K562 (cell line): Measurements from ENCODE around the gene TMEM273. TPM values are rescaled to one million over a fixed set of nuclear protein-coding genes. Genes with fewer than 3 reads are reported as not detected.
A peak's percentile ranks its signal among the peaks of the same experiment; 100 is the strongest.

ENCODE experiments used
- ATAC-seq: fragments of 200-7000 bp; cut with Tn5 transposase; 3 replicates; pipeline ENCODE4 v1.9.1; 2020; ENCODE audit warnings: moderate library complexity
- BruUV-seq: library from RNA; stranded (reverse); fragments of 400-500 nt; replicated peaks from 2 replicates; lab custom pipeline; 2021; lab: Mats Ljungman, UMichigan
- CTCF ChIA-PET: fragments of 300-600 bp; formaldehyde crosslinking; extraction: SDS; loops from one replicate; lab custom pipeline; 2021; ENCODE audit warnings: low intra/inter-chr PET ratio; lab: Yijun Ruan, JAX
- POLR2A ChIA-PET: fragments of 300-600, 350-650 bp; sonication (Branson Sonifier 250); formaldehyde crosslinking; extraction: SDS; loops from one replicate; lab custom pipeline; 2021; ENCODE audit warnings: antibody characterized with exemption, inconsistent platforms; lab: Yijun Ruan, JAX
- DNase-seq, 4 experiments: peaks; one replicate each; pipeline versions ENCODE4 v3.0.0 to v3.0.0-alpha.2; 2011 to 2018; ENCODE audit warnings: low spot score in 3 of 4, mixed read lengths in 3 of 4; ENCODE audit errors: extremely low read depth in 1 of 4
- FAIRE-seq: peaks from 2 replicates; lab custom pipeline; 2011; peaks lifted over from hg19 to GRCh38; lab: Jason Lieb, UNC
- H2AFZ ChIP-seq: 2 replicates; pipeline ENCODE4 v1.6.0; 2011; ENCODE audit warnings: low read depth, low read length, control low read depth, inconsistent platforms
- H3K27ac ChIP-seq: fragments of 200-600 bp; 3 replicates; pipeline ENCODE4 v1.8.0; 2011; ENCODE audit warnings: low read depth, mild to moderate bottlenecking, control low read depth, inconsistent platforms, low read length, moderate library complexity, mixed read lengths; ENCODE audit errors: extremely low read depth
- H3K27me3 ChIP-seq, 2 experiments: fragments of 300-600 bp in 1 of 2; 2 replicates in 1 of 2; 3 replicates in 1 of 2; pipeline versions ENCODE4 v1.6.0 to v1.8.0; 2011; ENCODE audit warnings: inconsistent platforms in 2 of 2, low read length in 2 of 2, mild to moderate bottlenecking in 1 of 2, mixed read lengths in 1 of 2, moderate library complexity in 1 of 2; ENCODE audit not compliant: control insufficient read depth in 2 of 2, insufficient read depth in 2 of 2
- H3K36me3 ChIP-seq: fragments of 300-600 bp; 3 replicates; pipeline ENCODE4 v1.8.0; 2011; ENCODE audit warnings: mild to moderate bottlenecking, low read length, inconsistent platforms; ENCODE audit not compliant: control insufficient read depth, insufficient read depth
- H3K4me1 ChIP-seq, 2 experiments: fragments of 200-600 bp in 1 of 2; replicated peaks in 1 of 2; 2 replicates in 1 of 2; 3 replicates in 1 of 2; pipeline versions ENCODE4 v1.5.1 to v1.8.0; 2011; ENCODE audit warnings: inconsistent platforms in 2 of 2, low read length in 2 of 2, mild to moderate bottlenecking in 1 of 2, mixed read lengths in 1 of 2, moderate library complexity in 1 of 2; ENCODE audit not compliant: control insufficient read depth in 2 of 2, insufficient read depth in 2 of 2
- H3K4me2 ChIP-seq: 2 replicates; pipeline ENCODE4 v1.6.1; 2011; ENCODE audit warnings: low read length, control low read depth, inconsistent platforms, mixed read lengths; ENCODE audit not compliant: insufficient read depth
- H3K4me3 ChIP-seq: fragments of 200-600 bp; sonication (generic), shearing (Covaris generic); 2 replicates; pipeline ENCODE4 v1.5.1; 2016; ENCODE audit warnings: control low read depth, inconsistent platforms
- H3K79me2 ChIP-seq: fragments of 200-600 bp; 3 replicates; pipeline ENCODE4 v1.8.0; 2011; ENCODE audit warnings: low read length, inconsistent platforms; ENCODE audit not compliant: control insufficient read depth, insufficient read depth
- H3K9ac ChIP-seq, 2 experiments: 2 replicates each; pipeline versions ENCODE4 v1.6.0 to v1.6.1; 2011; ENCODE audit warnings: low read depth in 2 of 2, low read length in 2 of 2, control low read depth in 1 of 2, inconsistent platforms in 1 of 2, mild to moderate bottlenecking in 1 of 2, mixed read lengths in 1 of 2; ENCODE audit not compliant: insufficient read depth in 1 of 2
- H3K9me1 ChIP-seq: one replicate; pipeline ENCODE4 v1.6.0; 2011; ENCODE audit warnings: inconsistent platforms, mild to moderate bottlenecking, low read length, moderate library complexity; ENCODE audit not compliant: control insufficient read depth, insufficient read depth
- H3K9me3 ChIP-seq: replicated peaks from 2 replicates; pipeline ENCODE4 v1.5.1; 2011; ENCODE audit warnings: low read depth, low read length, inconsistent platforms; ENCODE audit not compliant: control insufficient read depth, insufficient read depth
- H4K20me1 ChIP-seq: replicated peaks from 2 replicates; pipeline ENCODE4 v1.6.1; 2011; ENCODE audit warnings: low read length, inconsistent platforms, mixed read lengths; ENCODE audit not compliant: control insufficient read depth, insufficient read depth
- COPS2 ChIP-seq: fragments of 450-650 bp; conservative IDR thresholded peaks from 2 replicates; pipeline ENCODE4 v1.6.1; 2016; ENCODE audit warnings: mild to moderate bottlenecking, moderate library complexity
- HMG20B ChIP-seq: fragments of 250-450 bp; sonication (Bioruptor Pico); IDR thresholded peaks from 2 replicates; pipeline ENCODE4 v1.5.0; 2021; ENCODE audit warnings: mild to moderate bottlenecking
- NR2C1 ChIP-seq, 2 experiments: fragments of 450-650 bp; IDR thresholded peaks; 2 replicates each; pipeline ENCODE4 v1.6.1; 2017; ENCODE audit warnings: mild to moderate bottlenecking in 2 of 2, antibody characterized with exemption in 1 of 2, inconsistent platforms in 1 of 2, missing compliant biosample characterization in 1 of 2, missing genetic modification characterization in 1 of 2
- NR3C1 ChIP-seq: sonication (generic); formaldehyde crosslinking; IDR thresholded peaks from 2 replicates; pipeline ENCODE4 v1.8.1; 2022; ENCODE audit warnings: missing genetic modification reagents
- RBFOX2 ChIP-seq: fragments of 200-400 bp; formaldehyde crosslinking; IDR thresholded peaks from 2 replicates; pipeline ENCODE4 v1.6.1; 2017; ENCODE audit warnings: low read depth, mild to moderate bottlenecking, low read length, moderate library complexity
- SMAD1 ChIP-seq: fragments of 150-350 bp; IDR thresholded peaks from 2 replicates; pipeline ENCODE4 v1.6.1; 2014; ENCODE audit warnings: low read length, low read depth; ENCODE audit not compliant: partially characterized antibody
- SMC3 ChIP-seq: conservative IDR thresholded peaks from 2 replicates; pipeline ENCODE4 v1.6.1; 2011; ENCODE audit warnings: low read depth, low read length, improper control_type of control experiment; ENCODE audit not compliant: insufficient read depth
- TCF3 ChIP-seq: sonication (generic); formaldehyde crosslinking; IDR thresholded peaks from 2 replicates; pipeline ENCODE4 v1.4.0; 2020; ENCODE audit warnings: mild to moderate bottlenecking, missing genetic modification reagents
- TSC22D4 ChIP-seq: fragments of 450-650 bp; IDR thresholded peaks from 2 replicates; pipeline ENCODE4 v1.6.1; 2016; ENCODE audit warnings: missing genetic modification characterization, missing biosample characterization, control low read depth
- ZBTB12 ChIP-seq: fragments of 250-450 bp; sonication (Bioruptor Pico); IDR thresholded peaks from 2 replicates; pipeline ENCODE4 v1.4.0; 2020
- ZNF445 ChIP-seq: fragments of 250-450 bp; sonication (Bioruptor Pico); IDR thresholded peaks from 2 replicates; pipeline ENCODE4 v1.4.0; 2020; ENCODE audit warnings: low read depth, mild to moderate bottlenecking, moderate library complexity
- ZNF717 ChIP-seq: fragments of 250-450 bp; sonication (Bioruptor Pico); IDR thresholded peaks from 2 replicates; pipeline ENCODE4 v1.5.0; 2021
- in situ Hi-C: fragments of 300-500 bp; cut with MboI; formaldehyde crosslinking; loops from 4 replicates; pipeline ENCODE4 v1.15.0; 2018; ENCODE audit warnings: inconsistent platforms, mixed read lengths
- intact Hi-C: fragments of 100-400 bp; cut with micrococcal nuclease; formaldehyde crosslinking; loops from 2 replicates; pipeline ENCODE4 v1.14.2; 2022
- polyA plus RNA-seq, 8 experiments: library from polyadenylated mRNA; depleted of rRNA in 4 of 8; stranded (reverse) in 5 of 8; unstranded in 3 of 8; fragments of >200 nt; fragmentation: Nextera tagmentation in 2 of 8; fragmentation: Illumina TruSeq in 1 of 8; extraction: Ambion mirVana in 2 of 8; extraction: Trizol in 1 of 8; gene quantifications; 2 replicates each; pipeline versions ENCODE4 v1.2.1 to v1.2.3, GENCODE V29; 2011 to 2014; ENCODE audit warnings: inconsistent platforms in 1 of 8, missing spikeins in 1 of 8
- total RNA-seq, 7 experiments: library from RNA; depleted of rRNA in 6 of 7; stranded (reverse); fragments of >200 nt in 6 of 7; fragmentation: Illumina TruSeq in 2 of 7; extraction: Trizol in 2 of 7; gene quantifications; 2 replicates each; pipeline versions ENCODE4 v1.2.1 to v1.2.3, GENCODE V29; 2011 to 2021; ENCODE audit warnings: low replicate concordance in 1 of 7
- TF ChIP-seq, protein P1 (sequence below): fragments of 450-650 bp; IDR thresholded peaks from 2 replicates; pipeline ENCODE4 v1.6.1; 2016; ENCODE audit warnings: low read depth, mild to moderate bottlenecking, moderate library complexity
- TF ChIP-seq, protein P2 (sequence below): fragments of 150-350 bp; conservative IDR thresholded peaks from 2 replicates; pipeline ENCODE4 v1.6.1; 2014; ENCODE audit warnings: low read length
- TF ChIP-seq, protein P3 (sequence below), 2 experiments: IDR thresholded peaks in 1 of 2; conservative IDR thresholded peaks in 1 of 2; 2 replicates each; pipeline ENCODE4 v1.6.1; 2016; ENCODE audit warnings: low read depth in 2 of 2, mild to moderate bottlenecking in 1 of 2, missing compliant biosample characterization in 1 of 2, missing genetic modification characterization in 1 of 2, moderate library complexity in 1 of 2

TMEM273 gene
- total and polyA plus RNA-seq, 9 of the 15 experiments (the other 6 are each of a cell fraction or from before 2014, with no cell fraction given) = 39.2 to 131 (median 95.6) TPM

GRCh38 chr10:49223205-49223604, 35.0 kb upstream of the TMEM273 start:
- intact Hi-C loops = no loop called here
- no peak for ATAC-seq
- no TSS peak for BruUV-seq
- TF ChIP-seq SMC3 (no peak), ZNF717 (no peak), TSC22D4 (tag) (no peak), ZNF445 (CRISPR knock-in tag) (no peak), COPS2 (no peak), RBFOX2 (no peak), ZBTB12 (no peak), SMAD1 (no peak), NR3C1 (CRISPR knock-in tag) (no peak), NR2C1 (IDR thresholded peaks at IDR 0.05) (no peak), NR2C1 (tag; IDR thresholded peaks at IDR 0.05) (no peak), TCF3 (CRISPR knock-in tag) (no peak), HMG20B (no peak)
- TF ChIP-seq, protein P1, sequence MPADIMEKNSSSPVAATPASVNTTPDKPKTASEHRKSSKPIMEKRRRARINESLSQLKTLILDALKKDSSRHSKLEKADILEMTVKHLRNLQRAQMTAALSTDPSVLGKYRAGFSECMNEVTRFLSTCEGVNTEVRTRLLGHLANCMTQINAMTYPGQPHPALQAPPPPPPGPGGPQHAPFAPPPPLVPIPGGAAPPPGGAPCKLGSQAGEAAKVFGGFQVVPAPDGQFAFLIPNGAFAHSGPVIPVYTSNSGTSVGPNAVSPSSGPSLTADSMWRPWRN = no peak
- TF ChIP-seq, protein P2, sequence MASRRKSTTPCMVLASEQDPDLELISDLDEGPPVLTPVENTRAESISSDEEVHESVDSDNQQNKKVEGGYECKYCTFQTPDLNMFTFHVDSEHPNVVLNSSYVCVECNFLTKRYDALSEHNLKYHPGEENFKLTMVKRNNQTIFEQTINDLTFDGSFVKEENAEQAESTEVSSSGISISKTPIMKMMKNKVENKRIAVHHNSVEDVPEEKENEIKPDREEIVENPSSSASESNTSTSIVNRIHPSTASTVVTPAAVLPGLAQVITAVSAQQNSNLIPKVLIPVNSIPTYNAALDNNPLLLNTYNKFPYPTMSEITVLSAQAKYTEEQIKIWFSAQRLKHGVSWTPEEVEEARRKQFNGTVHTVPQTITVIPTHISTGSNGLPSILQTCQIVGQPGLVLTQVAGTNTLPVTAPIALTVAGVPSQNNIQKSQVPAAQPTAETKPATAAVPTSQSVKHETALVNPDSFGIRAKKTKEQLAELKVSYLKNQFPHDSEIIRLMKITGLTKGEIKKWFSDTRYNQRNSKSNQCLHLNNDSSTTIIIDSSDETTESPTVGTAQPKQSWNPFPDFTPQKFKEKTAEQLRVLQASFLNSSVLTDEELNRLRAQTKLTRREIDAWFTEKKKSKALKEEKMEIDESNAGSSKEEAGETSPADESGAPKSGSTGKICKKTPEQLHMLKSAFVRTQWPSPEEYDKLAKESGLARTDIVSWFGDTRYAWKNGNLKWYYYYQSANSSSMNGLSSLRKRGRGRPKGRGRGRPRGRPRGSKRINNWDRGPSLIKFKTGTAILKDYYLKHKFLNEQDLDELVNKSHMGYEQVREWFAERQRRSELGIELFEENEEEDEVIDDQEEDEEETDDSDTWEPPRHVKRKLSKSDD = no peak
- TF ChIP-seq, protein P3, sequence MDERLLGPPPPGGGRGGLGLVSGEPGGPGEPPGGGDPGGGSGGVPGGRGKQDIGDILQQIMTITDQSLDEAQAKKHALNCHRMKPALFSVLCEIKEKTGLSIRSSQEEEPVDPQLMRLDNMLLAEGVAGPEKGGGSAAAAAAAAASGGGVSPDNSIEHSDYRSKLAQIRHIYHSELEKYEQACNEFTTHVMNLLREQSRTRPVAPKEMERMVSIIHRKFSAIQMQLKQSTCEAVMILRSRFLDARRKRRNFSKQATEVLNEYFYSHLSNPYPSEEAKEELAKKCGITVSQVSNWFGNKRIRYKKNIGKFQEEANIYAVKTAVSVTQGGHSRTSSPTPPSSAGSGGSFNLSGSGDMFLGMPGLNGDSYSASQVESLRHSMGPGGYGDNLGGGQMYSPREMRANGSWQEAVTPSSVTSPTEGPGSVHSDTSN (CRISPR knock-in tag; IDR thresholded peaks at IDR 0.05; ENCODE audit: low read depth) = no peak
- TF ChIP-seq, protein P3 (tag; conservative IDR thresholded peaks at IDR 0.05; ENCODE audit: low read depth) = no peak

More at GRCh38 chr10:49223205-49223604, 35.0 kb upstream of the TMEM273 start:
- Histone ChIP-seq H3K36me3 (no peaks in the 10 kb centered on the region), H3K79me2 (no peaks in the 10 kb centered on the region), H3K4me3 (no peak overlapping the region), H3K9me1 (no peaks in the 10 kb centered on the region), H3K9me3 (no peaks in the 10 kb centered on the region), H2AFZ (0 out of 2 replicates have a peak overlapping the region, but pooled peaks have one; percentile 18), H3K4me2 (no peak overlapping the region), H3K4me1 (peaks cover 11 to 21% of the 10 kb centered on the region in 2 experiments), H3K27me3 (no peaks in the 10 kb centered on the region), H3K27ac (no peak overlapping the region), H4K20me1 (no peaks in the 10 kb centered on the region), H3K9ac (no peak overlapping the region)
- CTCF ChIA-PET = no interaction called here
- FAIRE-seq (no peak), DNase-seq (no peak)
- POLR2A ChIA-PET = no interaction called here
- in situ Hi-C loops = no loop called here
